HCT116 (cell line): ENCODE data around the gene ZSWIM3.

ENCODE experiments used
- CEBPB ChIP-seq: IDR thresholded peaks from 2 replicates; pipeline ENCODE4 v1.6.1; 2012; ENCODE audit warnings: low read depth
- EZH2 ChIP-seq: fragments of 200-600 bp; sonication (generic); IDR thresholded peaks from 2 replicates; pipeline ENCODE4 v1.6.1; 2017; ENCODE audit warnings: antibody characterized with exemption, mixed run types
- JUND ChIP-seq: IDR thresholded peaks from 2 replicates; pipeline ENCODE4 v1.6.1; 2012
- POLR2A ChIP-seq: IDR thresholded peaks from 2 replicates; pipeline ENCODE4 v1.7.0; 2011; ENCODE audit warnings: borderline replicate concordance; ENCODE audit not compliant: insufficient read depth, insufficient read length; ENCODE audit errors: extremely low read depth
- POLR2AphosphoS5 ChIP-seq: IDR thresholded peaks from 2 replicates; pipeline ENCODE4 v1.6.1; 2011; ENCODE audit warnings: mild to moderate bottlenecking, low read depth, low read length, moderate library complexity
- RAD21 ChIP-seq: IDR thresholded peaks from 2 replicates; pipeline ENCODE4 v1.6.1; 2012; ENCODE audit warnings: low read depth, mild to moderate bottlenecking
- SP1 ChIP-seq: IDR thresholded peaks from 2 replicates; pipeline ENCODE4 v1.6.1; 2012; ENCODE audit warnings: low read depth
- YY1 ChIP-seq: IDR thresholded peaks from 2 replicates; pipeline ENCODE4 v1.6.1; 2011; ENCODE audit warnings: low read length, low read depth, moderate library complexity, mild to moderate bottlenecking; ENCODE audit not compliant: insufficient replicate concordance; ENCODE audit errors: extremely low read depth
- ZFX ChIP-seq: fragments of 450-650 bp; IDR thresholded peaks from 2 replicates; pipeline ENCODE4 v1.6.1; 2017
- TF ChIP-seq, protein P1 (sequence below), 3 experiments: fragments of 200-600 bp in 1 of 3; sonication (generic) in 1 of 3; IDR thresholded peaks in 2 of 3; conservative IDR thresholded peaks in 1 of 3; 2 replicates each; pipeline ENCODE4 v1.5.1; 2012 to 2017; ENCODE audit warnings: low read depth in 2 of 3, low read length in 2 of 3, antibody characterized with exemption in 1 of 3, borderline replicate concordance in 1 of 3, control low read depth in 1 of 3, mild to moderate bottlenecking in 1 of 3, mixed read lengths in 1 of 3, mixed run types in 1 of 3, moderate library complexity in 1 of 3; ENCODE audit not compliant: insufficient read depth in 1 of 3
- TF ChIP-seq, protein P2 (sequence below): IDR thresholded peaks from 2 replicates; pipeline ENCODE4 v1.6.1; 2012
- TF ChIP-seq, protein P3 (sequence below): IDR thresholded peaks from 2 replicates; pipeline ENCODE4 v1.6.1; 2012
- TF ChIP-seq, protein P4 (sequence below): IDR thresholded peaks from 2 replicates; pipeline ENCODE4 v1.6.1; 2012; ENCODE audit warnings: low read depth

DNA sequence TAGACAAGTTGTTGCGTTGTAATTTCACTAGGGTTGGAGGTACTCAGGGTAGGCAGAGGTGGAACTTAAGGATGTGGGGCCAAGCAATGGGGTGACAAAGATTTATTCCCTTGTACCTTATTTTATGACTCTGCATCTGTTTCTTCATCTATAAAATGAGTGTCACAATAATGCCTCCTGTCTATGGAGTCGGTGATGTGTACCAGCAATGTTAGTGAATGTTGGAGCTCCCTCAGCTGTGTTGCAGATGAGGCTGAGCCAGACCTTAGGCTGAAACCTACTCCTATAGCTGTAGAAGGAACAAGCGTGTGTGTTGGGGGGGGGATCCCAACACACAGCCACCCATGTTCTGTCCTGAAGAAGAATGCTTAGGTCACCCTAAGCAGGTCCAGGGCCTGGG lies 40.5 kb upstream of the ZSWIM3 start:
- TF ChIP-seq, protein P1, sequence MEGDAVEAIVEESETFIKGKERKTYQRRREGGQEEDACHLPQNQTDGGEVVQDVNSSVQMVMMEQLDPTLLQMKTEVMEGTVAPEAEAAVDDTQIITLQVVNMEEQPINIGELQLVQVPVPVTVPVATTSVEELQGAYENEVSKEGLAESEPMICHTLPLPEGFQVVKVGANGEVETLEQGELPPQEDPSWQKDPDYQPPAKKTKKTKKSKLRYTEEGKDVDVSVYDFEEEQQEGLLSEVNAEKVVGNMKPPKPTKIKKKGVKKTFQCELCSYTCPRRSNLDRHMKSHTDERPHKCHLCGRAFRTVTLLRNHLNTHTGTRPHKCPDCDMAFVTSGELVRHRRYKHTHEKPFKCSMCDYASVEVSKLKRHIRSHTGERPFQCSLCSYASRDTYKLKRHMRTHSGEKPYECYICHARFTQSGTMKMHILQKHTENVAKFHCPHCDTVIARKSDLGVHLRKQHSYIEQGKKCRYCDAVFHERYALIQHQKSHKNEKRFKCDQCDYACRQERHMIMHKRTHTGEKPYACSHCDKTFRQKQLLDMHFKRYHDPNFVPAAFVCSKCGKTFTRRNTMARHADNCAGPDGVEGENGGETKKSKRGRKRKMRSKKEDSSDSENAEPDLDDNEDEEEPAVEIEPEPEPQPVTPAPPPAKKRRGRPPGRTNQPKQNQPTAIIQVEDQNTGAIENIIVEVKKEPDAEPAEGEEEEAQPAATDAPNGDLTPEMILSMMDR (IDR thresholded peaks at IDR 0.05 in 2 of 3, conservative IDR thresholded peaks at IDR 0.05 in 1 of 3; ENCODE audit: borderline replicate concordance in 1 of 3, insufficient read depth in 1 of 3, low read depth in 2 of 3, low read length in 2 of 3) = no peak
- TF ChIP-seq, protein P2, sequence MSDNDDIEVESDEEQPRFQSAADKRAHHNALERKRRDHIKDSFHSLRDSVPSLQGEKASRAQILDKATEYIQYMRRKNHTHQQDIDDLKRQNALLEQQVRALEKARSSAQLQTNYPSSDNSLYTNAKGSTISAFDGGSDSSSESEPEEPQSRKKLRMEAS = no peak
- no peak for TF ChIP-seq POLR2AphosphoS5
- TF ChIP-seq YY1 = no peak
- no peak for TF ChIP-seq POLR2A
- TF ChIP-seq JUND = no peak
- no peak for TF ChIP-seq RAD21
- no peak for TF ChIP-seq CEBPB
- no peak for TF ChIP-seq EZH2
- TF ChIP-seq ZFX = no peak
- TF ChIP-seq, protein P3, sequence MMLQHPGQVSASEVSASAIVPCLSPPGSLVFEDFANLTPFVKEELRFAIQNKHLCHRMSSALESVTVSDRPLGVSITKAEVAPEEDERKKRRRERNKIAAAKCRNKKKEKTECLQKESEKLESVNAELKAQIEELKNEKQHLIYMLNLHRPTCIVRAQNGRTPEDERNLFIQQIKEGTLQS = no peak
- TF ChIP-seq SP1 = no peak
- TF ChIP-seq, protein P4, sequence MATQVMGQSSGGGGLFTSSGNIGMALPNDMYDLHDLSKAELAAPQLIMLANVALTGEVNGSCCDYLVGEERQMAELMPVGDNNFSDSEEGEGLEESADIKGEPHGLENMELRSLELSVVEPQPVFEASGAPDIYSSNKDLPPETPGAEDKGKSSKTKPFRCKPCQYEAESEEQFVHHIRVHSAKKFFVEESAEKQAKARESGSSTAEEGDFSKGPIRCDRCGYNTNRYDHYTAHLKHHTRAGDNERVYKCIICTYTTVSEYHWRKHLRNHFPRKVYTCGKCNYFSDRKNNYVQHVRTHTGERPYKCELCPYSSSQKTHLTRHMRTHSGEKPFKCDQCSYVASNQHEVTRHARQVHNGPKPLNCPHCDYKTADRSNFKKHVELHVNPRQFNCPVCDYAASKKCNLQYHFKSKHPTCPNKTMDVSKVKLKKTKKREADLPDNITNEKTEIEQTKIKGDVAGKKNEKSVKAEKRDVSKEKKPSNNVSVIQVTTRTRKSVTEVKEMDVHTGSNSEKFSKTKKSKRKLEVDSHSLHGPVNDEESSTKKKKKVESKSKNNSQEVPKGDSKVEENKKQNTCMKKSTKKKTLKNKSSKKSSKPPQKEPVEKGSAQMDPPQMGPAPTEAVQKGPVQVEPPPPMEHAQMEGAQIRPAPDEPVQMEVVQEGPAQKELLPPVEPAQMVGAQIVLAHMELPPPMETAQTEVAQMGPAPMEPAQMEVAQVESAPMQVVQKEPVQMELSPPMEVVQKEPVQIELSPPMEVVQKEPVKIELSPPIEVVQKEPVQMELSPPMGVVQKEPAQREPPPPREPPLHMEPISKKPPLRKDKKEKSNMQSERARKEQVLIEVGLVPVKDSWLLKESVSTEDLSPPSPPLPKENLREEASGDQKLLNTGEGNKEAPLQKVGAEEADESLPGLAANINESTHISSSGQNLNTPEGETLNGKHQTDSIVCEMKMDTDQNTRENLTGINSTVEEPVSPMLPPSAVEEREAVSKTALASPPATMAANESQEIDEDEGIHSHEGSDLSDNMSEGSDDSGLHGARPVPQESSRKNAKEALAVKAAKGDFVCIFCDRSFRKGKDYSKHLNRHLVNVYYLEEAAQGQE = no peak
